Measurements from ENCODE around the gene SCYL2. TPM values are rescaled to one million over a fixed set of nuclear protein-coding genes. Genes with fewer than 3 reads are reported as not detected.
A peak's percentile ranks its signal among the peaks of the same experiment; 100 is the strongest.
"Not testable (repeated sequence)": the region's sequence is repeated elsewhere in the genome, so short reads cannot be mapped to it uniquely, and the experiment has no call there.

SCYL2 gene
- total RNA-seq, 4 donors from 2014 or later, result 28.9 to 44.9 (median 33.3) TPM

- Histone ChIP-seq H3K4me1 (no peaks in the 10 kb centered on the region), H3K27ac (no peak overlapping the region), H3K9me3 (no peaks in the 10 kb centered on the region), H3K36me3 (peaks cover 0 to 26% of the 10 kb centered on the region in 2 donors), H3K27me3 (no peaks in the 10 kb centered on the region), H3K4me3 (no peak overlapping the region)
- ATAC-seq, result no peak
- DNase-seq, result no peak
- intact Hi-C loops (cut with DNase I; ENCODE audit: low total_unique reads) (no loop called here), in situ Hi-C loops (cut with MboI; ENCODE audit: low sequenced_read_pairs in 4 of 4) (no loop called here)
- no peak for TF ChIP-seq POLR2A (IDR thresholded peaks at IDR 0.05)
These were observed 36.9 kb downstream of the SCYL2 start for GRCh38 chr12:100303831-100304230.

- H3K27ac ChIP-seq; ATAC-seq; intact Hi-C loops (cut with DNase I; ENCODE audit: low total_unique reads); H3K4me3 ChIP-seq; DNase-seq; in situ Hi-C loops (cut with MboI; ENCODE audit: low sequenced_read_pairs in 4 of 4); H3K27me3 ChIP-seq; H3K4me1 ChIP-seq; H3K9me3 ChIP-seq: not testable (repeated sequence)
- peaks cover 0 to 23% of the 10 kb centered on the region in 2 donors for H3K36me3 ChIP-seq
These were observed 37.4 kb downstream of the SCYL2 start for GRCh38 chr12:100304334-100304733.

GRCh38 chr12:100308138-100308537 lies 41.2 kb downstream of the SCYL2 start:
- H3K9me3 ChIP-seq; H3K4me3 ChIP-seq; H3K27me3 ChIP-seq; in situ Hi-C loops (cut with MboI; ENCODE audit: low sequenced_read_pairs in 4 of 4); intact Hi-C loops (cut with DNase I; ENCODE audit: low total_unique reads); ATAC-seq; DNase-seq; H3K27ac ChIP-seq; H3K4me1 ChIP-seq: not testable (repeated sequence)
- H3K36me3 ChIP-seq, result peaks cover 0 to 19% of the 10 kb centered on the region in 2 donors

GRCh38 chr12:100311317-100311716 lies 44.3 kb downstream of the SCYL2 start:
- no peaks in the 10 kb centered on the region for H3K27me3 ChIP-seq
- intact Hi-C loops (cut with DNase I; ENCODE audit: low total_unique reads), result no loop called here
- no peak overlapping the region for H3K4me3 ChIP-seq
- no peak for ATAC-seq
- in situ Hi-C loops (cut with MboI; ENCODE audit: low sequenced_read_pairs in 4 of 4), result no loop called here
- peak overlapping the region; percentile 23 to 27 (median 25) for H3K27ac ChIP-seq
- no peak for DNase-seq
- H3K36me3 ChIP-seq, result peaks cover 0 to 34% of the 10 kb centered on the region in 2 donors
- H3K9me3 ChIP-seq, result no peaks in the 10 kb centered on the region
- no peak for TF ChIP-seq CTCF (IDR thresholded peaks at IDR 0.05 in 4 of 5, conservative IDR thresholded peaks at IDR 0.05 in 1 of 5)
- TF ChIP-seq POLR2A (IDR thresholded peaks at IDR 0.05), result no peak
- no peaks in the 10 kb centered on the region for H3K4me1 ChIP-seq

- H3K9me3 ChIP-seq, result no peaks in the 10 kb centered on the region
- H3K27ac ChIP-seq, result no peak overlapping the region
- ATAC-seq (no peak), DNase-seq (no peak)
- in situ Hi-C loops (cut with MboI; ENCODE audit: low sequenced_read_pairs in 4 of 4) (no loop called here), intact Hi-C loops (cut with DNase I; ENCODE audit: low total_unique reads) (no loop called here)
- H3K36me3 ChIP-seq, result peaks cover 0 to 53% of the 10 kb centered on the region in 2 donors
- no peak overlapping the region for H3K4me3 ChIP-seq
- TF ChIP-seq POLR2A (IDR thresholded peaks at IDR 0.05) (no peak), CTCF (IDR thresholded peaks at IDR 0.05 in 4 of 5, conservative IDR thresholded peaks at IDR 0.05 in 1 of 5) (no peak)
- no peaks in the 10 kb centered on the region for H3K4me1 ChIP-seq
- H3K27me3 ChIP-seq, result no peaks in the 10 kb centered on the region
These were observed 50.4 kb downstream of the SCYL2 start for GRCh38 chr12:100317371-100317770.

- in situ Hi-C loops (cut with MboI; ENCODE audit: low sequenced_read_pairs in 4 of 4), result no loop called here
These were observed 57.5 kb downstream of the SCYL2 start for GRCh38 chr12:100324498-100324897.

More at GRCh38 chr12:100324498-100324897, 57.5 kb downstream of the SCYL2 start:
- no peak for DNase-seq
- H3K4me1 ChIP-seq, result no peaks in the 10 kb centered on the region
- H3K27ac ChIP-seq, result no peak overlapping the region
- no peaks in the 10 kb centered on the region for H3K9me3 ChIP-seq
- no peaks in the 10 kb centered on the region for H3K27me3 ChIP-seq
- no peak for ATAC-seq
- intact Hi-C loops (cut with DNase I; ENCODE audit: low total_unique reads), result no loop called here
- H3K4me3 ChIP-seq, result no peak overlapping the region
- TF ChIP-seq POLR2A (IDR thresholded peaks at IDR 0.05), result no peak
- no peak for TF ChIP-seq CTCF (IDR thresholded peaks at IDR 0.05 in 4 of 5, conservative IDR thresholded peaks at IDR 0.05 in 1 of 5)
- H3K36me3 ChIP-seq, result peaks cover 0 to 12% of the 10 kb centered on the region in 2 donors

Measured in gastrocnemius medialis (tissue), 4 donors.